Left renal cortex interstitium (tissue), 4 donors: ENCODE measurements around the gene TEAD2. TPM values are rescaled to one million over a fixed set of nuclear protein-coding genes. Genes with fewer than 3 reads are reported as not detected.
A peak's percentile ranks its signal among the peaks of the same experiment; 100 is the strongest.

Source experiments
- DNase-seq, 4 donors: peaks; one replicate each; pipeline ENCODE4 v3.0.0-alpha.2; 2013; ENCODE audit warnings: low read depth in 4 of 4, low spot score in 2 of 4, missing footprints in 1 of 4
- polyA plus RNA-seq, 4 donors: library from polyadenylated mRNA; unstranded; fragments of 120-200 nt; gene quantifications; one replicate each; pipeline ENCODE4 v1.2.1, GENCODE V29; 2013; ENCODE audit not compliant: insufficient read length in 4 of 4

The TEAD2 gene
- 100 to 1,000 TPM in 2 of 4 donors, 10 to 100 TPM in 2; 88.4 to 122 (median 107) TPM for polyA plus RNA-seq

DNA sequence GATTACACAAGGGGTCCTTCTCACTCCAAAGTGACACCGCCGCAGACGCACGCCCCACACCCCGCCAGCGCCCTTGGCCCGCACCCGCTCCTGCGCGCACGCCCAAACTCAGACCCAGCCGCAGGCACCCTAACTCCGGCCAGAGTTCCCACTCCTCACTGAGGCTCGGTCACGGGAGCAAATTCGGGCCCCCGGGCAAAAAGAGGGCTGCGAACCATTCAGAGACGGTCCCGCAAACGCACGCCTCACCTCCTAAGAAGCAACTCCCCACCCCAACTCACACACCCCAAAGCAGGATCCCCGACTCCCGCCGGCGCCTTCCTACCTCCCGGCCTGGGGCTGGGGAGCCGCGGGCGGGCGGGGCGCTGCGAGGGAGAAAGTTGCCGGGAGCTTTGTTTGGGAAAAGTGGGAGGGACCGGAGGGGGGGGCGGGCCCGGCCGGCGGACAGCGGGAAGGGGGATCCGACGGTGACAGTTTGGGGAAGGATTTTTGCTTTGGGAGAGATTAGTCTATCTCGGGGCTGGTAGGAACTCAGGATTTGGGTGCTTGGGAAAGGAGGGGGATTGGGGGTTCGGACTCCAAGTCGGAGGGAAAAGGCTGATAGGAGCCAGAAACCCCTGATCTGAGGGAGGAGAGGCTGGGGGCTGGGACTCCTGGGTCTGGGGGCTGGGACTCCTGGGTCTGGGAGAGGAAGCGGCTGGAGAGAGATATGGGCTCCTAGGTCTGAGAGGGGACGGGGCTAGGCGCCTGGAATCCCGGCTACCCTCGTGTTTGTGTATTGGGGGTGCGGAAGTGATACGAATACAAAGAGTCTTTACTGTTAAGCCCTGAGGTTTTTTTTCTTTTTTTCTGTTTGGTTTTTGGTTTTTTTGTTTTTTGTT is at the start of gene TEAD2:
Gene TEAD2 (minus strand): TSS at position 369 of the 881 bp plus-strand sequence. CDS start 2,341 bp downstream, outside the sequence.
- peak in 3 of 4 donors; percentile 50 to 69 (median 69) for DNase-seq

DNA sequence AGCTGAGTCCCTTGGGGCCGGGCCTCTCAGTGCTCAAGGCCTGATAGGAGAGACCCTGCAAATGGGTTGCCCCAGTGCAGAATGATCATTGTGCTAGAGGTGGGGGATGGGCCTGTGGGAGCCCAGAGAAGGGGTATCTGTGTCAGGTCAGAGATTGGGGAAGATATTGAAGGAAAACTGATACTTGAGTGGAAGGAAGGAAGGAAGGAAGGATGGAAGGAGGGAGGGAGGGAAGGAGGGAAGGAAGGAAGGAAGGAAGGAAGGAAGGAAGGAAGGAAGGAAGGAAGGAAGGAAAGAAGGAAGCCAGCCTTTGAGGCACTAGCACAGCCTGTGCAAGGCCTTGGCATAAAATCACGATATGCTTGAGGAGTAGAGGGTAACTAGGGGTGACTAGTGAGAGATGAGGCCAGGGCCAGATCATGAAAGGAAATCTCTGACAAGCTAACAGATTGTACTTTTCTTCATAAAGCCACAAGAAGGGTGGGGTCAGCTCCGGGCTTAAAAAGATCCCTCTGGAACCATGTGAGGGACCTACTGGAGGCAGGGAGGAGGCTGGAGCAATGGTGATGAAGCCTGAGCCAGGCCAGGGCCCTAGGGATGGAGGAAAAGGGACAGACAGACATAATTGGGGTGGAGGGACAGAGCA is 49.6 kb upstream of the TEAD2 start:
- DNase-seq = no peak

DNA sequence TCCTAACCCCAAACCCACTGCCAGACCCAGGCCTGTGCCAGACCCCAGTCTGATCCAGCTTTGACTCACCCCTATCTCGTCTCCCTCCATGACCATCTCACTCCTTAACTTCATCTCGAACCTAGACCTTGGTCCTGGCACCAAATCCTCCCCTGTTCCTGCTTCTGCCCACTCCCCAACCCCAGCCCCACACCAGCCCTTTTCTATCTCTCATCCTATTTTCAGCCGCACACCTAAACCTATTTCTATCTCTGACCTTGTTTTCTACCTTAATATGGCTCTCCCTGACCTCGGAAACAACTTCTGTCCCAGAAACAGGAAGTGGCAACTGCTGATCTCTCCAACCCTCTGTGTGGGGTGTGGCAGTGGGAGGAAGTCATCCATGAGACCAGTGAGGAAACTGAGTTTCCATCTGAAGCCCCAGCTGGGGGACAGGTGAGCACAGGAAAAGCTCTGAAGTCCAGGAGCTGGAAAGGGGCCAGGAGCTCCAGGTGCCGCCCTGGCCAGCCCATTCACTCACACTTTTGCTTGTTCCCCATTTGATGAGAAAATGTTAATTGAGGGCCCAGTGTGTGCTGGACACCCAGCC is 47.3 kb upstream of the TEAD2 start:
- no peak for DNase-seq

DNA sequence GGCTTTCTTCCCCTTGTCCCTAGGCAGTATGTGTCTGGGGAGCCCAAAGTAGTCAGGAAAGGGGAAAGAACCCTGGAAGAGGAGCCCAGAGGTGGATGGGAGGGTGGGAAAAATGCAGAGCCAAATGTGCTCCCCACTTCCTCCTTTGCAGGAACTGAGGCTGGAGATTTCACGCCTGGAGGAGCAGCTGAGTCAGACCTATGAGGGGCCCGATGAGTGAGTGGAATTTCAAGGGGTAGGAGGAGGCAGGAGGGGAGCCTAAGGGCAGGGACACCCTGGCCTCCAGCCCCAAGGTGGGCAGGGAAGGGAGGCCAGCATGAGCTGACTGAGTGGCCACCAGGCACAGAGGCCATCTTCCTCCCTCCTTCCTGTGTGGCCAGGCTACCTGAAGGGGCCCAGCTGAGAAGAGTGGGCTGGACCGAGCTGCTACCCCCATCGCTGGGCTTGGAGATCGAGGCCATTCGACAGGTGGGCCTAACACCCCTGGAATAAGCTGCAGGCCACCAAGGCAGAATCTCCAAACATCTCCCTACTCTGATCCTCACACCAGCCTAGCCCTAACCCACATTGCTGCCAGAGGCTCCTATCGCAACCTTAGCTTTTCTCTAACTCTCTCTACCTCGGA is 46.7 kb upstream of the TEAD2 start:
- DNase-seq = no peak

DNA sequence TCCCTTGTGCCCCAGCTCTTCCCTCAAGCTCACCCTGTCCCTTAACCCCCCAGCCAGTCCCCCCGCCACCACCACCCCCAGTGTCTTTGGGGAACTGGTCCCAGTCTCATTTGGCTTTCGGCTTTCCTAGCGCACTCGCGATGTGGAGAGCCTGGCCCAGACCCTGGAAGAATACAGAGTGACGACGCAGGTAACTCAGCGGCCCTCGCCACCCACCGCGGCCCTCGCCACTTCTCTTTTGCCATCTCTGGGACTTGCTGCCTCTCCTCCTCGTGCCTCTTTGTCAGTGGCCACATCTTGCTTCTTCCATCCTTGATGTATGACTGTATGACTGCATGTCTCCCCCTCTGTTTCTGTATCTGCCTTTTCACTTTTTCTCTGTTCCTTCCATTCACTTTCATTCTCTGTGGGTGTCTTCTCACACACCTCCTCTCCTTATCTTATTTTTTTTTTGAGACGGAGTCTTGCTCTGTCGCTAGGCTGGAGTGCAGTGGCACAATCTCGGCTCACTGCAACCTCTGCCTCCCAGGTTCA is 45.3 kb upstream of the TEAD2 start:
- no peak for DNase-seq

DNA sequence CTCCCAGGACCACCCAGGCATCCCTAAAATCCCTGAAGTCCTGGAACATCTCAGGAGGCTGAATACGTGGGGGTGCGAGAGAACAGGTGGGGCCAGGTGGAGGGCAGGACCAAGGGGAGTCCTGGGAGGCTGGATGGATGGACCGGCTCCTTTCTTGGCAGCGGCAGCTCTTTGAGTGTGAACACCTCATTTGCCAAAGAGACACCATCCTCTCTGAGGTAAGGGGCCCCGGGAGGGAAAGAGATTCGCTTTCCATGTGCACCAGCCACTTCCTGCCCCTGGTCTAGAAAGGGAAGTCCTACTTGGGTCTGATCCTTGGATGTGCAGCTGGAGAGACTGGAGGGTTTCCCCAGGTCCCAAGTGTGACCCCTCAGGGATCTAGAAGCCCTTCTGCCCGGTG is 44.9 kb upstream of the TEAD2 start:
- no peak for DNase-seq

DNA sequence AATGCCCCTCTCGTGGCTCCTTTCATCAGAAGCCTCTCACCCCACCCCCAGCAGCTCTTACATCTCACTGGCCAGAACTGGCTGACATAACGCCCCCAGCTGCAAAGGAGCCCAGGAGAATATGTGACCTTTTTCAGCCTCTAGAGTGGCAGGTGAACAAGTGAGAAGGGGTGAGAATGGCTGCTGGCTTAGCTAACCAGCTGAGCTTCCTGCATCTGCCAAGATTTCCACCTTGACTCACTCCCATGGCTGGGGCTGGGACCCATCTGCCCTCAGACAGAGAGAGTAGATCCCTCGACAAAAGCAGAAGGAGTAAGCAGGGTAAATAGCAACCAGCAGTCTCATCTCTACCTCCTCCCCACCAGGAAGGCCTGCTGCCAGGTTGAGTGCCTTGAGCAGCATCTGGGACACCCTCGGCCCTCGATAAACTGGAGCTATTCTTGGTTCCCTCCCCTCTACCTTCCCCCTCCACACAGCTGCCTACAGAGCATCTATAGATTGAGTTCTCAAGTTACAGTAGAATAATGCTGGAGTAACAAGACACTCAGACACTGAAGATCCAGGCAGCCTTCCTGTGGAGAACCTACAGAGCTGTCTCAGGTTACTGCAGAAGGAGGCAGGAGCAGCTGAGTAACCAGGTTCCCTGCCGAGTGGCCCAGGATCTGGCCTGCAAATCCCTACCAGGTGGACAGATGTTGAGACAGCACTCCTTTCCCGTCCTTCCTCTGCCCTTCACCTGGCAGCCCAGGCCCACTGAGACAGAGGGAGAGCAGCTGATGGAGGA is 41.4 kb upstream of the TEAD2 start:
- peak in 1 of 4 donors; percentile 48 for DNase-seq

DNA sequence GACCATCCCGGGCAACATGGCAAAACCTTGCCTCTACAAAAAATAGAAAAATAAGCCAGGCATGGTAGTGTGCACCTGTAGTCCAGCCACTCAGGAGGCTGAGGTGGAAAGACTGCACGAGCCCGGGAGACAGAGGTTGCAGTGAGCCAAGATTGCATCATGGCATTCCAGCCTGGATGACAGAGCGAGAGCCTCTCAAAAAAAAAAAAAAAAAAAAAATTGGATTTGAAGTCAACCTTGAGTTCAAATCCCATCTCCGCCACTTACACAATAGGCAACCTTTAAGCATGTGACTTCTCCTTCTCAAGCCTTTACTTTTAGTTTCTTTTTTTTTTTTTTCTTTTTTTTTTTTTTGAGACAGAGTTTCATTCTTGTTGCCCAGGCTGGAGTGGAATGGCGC is 37.8 kb upstream of the TEAD2 start:
- DNase-seq = no peak

DNA sequence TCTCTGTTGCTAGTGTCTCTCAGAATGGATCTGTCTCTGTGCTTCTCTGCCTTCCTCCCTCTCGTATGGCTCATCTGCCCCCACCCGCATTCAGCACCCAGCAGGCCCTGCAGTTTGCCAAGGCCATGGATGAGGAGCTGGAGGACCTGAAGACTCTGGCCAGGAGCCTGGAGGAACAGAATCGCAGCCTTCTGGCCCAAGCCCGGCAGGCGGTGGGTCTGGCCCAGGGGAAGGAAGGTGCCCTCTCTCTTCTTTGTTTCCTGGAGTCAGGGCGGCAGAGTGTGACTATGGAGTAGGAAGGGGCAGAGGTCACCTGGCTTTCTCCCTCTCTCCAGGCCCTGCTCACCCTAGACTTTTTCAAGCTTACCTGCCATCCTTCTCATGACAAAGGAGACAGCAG is 36.7 kb upstream of the TEAD2 start:
- no peak for DNase-seq

DNA sequence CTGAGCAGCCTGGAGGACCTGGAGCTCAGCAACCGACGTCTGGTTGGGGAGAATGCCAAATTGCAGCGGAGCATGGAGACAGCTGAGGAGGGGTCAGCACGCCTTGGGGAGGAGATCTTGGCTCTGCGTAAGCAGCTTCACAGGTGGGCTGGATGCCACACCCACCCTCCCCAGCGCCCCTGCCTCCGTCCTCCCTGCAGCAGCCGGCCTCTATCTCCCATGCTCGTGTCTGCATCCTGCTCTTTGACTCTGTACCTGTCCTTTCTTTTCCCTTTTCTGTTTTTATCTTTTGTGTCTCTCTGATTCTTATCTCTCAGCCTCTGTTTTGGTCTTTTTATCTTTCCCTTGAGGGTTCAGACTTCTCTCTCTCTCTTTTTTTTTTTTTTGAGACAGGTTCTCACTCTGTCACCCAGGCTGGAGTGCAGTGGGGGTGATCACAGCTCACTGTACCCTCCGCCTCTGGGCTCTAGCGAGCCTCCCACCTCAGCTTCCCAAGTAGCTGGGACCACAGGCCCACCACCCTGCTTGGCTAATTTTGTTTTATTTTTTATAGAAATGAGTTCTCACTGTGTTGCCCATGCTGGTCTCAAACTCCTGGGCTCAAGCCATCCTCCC is 35.9 kb upstream of the TEAD2 start:
- DNase-seq = no peak

DNA sequence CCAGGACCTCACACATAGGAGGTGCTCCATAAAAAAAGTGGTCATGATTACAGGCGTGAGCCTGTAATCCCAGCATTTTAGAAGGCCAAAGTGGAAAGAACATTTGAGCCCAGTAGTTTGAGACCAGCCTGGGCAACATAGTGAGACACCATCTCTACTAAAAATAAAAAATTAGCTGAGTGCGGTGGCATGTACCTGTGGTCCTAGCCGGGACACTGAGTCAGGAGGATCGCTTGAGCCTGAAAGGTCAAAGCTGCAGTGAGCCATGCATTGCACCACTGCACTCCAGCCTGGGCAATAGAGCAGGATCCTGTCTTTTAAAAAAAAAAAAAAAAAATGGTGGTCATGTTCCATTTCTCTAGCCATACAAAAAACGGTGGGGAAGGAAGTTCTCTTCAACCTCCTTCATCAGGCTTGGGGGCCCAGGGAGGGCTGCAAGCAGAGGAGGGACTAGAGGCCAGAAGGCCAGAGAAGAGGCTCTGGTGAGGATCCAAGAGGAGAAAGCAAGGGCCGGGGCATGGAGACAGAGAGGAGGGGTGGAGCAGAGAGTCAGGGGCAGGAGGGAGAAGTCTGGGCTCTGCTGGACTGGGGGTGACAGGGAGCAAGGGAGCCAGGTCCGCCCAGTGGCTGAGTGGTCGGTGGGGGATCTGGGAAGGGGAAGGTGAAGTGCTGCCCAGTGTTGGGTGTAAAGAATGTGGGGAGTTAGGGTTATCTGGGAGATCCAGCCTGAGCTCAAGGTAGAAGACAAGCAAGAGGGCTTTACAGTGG is 34.7 kb upstream of the TEAD2 start:
- DNase-seq = no peak

DNA sequence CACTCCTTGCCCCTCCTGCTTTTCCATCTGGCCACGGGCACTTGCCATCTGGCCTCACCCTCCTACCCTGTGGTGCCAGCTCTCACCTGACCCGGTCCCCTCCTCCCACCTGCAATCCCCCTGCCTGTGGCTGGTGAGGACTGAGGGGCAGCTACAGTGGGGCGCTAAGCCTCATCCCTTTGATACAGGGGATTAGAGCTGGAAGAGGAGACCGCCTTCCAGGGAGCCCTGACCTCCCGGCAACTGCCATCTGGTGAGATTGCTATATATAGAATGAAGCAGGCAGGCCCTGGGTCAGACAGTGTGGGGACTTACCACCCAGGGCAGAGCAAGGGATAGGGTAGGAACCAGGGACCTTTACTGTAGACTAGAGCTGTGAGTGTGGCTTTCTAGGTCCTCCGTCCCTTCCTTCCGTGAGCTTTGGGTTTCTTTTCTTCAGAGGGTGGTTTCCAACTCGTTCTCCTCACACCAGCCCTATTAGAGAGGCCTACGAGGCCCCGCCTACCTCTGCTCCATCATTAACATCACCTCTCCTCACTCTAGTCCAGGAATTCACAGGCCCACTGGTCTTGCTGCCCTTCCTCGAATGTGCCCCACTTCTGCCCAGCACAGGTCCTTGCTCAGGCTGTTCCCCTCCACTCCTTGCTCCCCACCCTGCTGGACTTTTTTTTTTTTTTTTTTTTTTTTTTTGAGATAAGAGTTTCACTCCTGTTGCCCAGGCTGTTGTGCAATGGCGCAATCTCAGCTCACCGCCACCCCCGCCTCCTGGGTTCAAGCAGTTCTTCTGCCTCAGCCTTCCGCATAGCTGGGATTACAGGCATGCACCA is 33.6 kb upstream of the TEAD2 start:
- no peak for DNase-seq

DNA sequence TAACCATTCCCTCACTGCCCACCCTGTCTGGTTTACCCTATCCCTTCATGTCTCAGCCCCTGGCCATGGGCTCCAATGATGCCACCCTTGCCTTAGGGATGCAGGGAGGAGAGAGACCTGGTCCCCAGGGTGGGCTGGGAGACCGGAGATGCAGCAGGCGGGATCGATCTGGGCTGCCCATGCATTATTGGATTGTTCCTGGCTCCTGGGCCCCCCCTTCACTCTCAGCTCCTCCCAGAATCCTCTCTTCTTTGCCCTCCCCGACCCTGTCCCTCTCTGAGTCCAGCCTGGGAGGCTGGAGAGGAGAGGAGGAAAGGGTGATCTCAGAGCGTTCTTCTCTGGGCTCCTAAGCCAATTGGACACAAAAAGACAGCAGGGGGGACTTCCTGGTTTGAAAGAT is 31.7 kb upstream of the TEAD2 start:
- no peak for DNase-seq

DNA sequence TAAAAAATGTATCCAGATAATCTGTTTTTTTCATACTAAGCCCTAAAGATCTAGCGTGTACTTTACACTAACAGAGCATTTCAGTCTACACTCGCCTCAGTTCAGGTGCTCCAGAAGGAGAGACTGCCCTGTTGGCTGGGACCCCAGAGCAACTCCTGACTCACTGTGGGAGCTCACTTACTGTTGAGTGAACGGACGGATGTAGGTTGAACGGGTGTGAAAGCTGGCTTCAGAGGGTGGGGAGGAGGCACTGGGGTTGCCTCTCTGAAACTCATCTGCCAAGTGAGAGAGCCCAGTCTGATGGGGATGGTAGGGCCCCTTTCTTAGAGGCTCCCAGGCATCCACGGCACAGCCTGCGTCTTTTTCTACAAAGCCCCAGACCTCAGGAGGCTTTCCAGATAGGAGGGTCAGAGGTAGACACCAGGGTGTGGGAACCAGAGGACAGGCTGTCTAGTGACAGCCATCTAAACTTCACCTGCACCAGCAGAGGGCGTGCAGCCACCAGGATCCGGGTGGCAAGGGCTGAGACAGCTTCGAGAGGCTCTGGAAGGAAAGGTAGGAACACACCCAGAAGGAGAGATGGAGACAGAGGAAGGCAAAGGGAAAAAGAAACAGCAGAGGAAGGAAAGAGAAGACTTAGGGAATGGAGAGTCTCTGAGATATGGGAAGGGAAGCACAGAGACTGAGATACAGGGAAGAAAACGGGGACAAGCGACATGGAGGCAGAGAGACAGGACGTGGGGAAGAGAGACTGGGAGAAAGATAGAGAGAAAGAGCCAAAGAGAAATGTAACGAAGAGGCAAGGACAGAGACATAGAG is 29.6 kb upstream of the TEAD2 start:
- DNase-seq = peak in 2 of 4 donors; percentile 50 to 69

DNA sequence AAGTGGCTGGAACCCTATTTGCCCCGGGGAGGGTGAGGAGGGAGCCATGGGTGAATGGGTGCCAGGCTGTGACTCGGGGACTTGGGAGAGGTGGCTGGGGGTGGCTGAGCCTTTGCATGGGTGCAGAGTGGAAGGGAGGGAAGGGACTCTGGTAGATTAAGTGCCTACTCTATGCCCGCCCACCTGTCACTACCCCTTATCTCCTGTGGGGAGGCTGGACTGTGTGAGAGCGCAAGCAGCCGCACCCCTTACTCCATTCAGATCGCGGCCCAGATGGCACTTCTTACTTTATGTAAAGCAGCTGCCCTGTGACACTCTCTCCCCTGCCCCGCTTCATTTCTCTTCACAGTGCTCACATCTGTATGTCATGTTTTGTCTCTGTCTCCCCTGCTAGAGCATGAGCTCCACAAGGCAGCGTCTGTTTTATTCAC is 28.7 kb upstream of the TEAD2 start:
- DNase-seq = no peak

DNA sequence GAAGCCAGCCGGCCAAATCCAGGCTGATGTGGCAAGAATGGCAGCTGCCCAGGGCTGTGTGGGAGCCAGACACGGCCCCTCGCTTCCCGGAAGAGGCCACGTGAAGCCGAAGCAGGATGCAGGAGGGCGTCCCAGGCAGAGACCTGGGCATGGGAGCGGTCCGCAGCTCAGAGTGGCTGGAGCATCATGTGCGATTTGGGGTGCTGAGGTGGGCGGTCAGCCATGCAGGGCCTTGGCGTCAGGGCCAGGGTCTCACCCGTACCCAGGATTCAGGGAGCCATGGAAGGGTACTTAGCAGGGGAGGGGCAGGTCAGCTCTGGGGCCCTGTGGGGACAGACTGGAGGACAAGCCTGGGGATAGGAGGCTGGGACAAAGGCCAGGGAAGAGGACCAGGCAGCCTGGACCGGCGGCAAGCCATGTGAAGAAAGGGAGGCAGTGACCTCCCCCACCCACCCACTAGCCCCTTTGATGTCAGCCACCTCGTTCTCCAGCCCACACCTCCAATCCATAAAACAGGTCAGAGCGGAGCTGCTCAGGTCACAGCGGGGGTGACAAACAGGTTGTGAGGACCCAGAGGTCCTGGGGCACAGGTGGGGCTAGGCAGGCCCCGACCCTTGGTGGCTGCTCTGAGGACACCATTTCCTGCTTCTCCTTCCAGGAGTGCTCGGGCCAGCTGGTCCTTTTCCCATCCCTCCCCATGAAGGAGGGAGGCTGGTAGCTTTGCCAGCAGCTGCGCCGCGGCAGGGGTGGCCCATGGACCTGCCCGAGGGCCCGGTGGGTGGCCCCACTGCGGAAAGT is 28.1 kb upstream of the TEAD2 start:
- DNase-seq = no peak
